Neural crest cell (in vitro differentiated cells): ENCODE measurements around the gene RTKN. TPM values are rescaled to one million over a fixed set of nuclear protein-coding genes. Genes with fewer than 3 reads are reported as not detected.

Experiments used
- DNase-seq: peaks from one replicate; pipeline ENCODE4 v3.0.0; 2021; ENCODE audit warnings: low read depth, mixed read lengths, low spot score
- H3K27ac Mint-ChIP-seq: one replicate; pipeline ENCODE4 v1.8.0; 2021; ENCODE audit warnings: mild to moderate bottlenecking, mixed read lengths; ENCODE audit not compliant: unreplicated experiment
- H3K27me3 Mint-ChIP-seq: 2 replicates; pipeline ENCODE4 v1.8.0; 2021; ENCODE audit warnings: low read depth, mild to moderate bottlenecking, mixed read lengths
- H3K36me3 Mint-ChIP-seq: 2 replicates; pipeline ENCODE4 v1.8.0; 2021; ENCODE audit warnings: low read depth, mild to moderate bottlenecking, mixed read lengths
- H3K4me1 Mint-ChIP-seq: 2 replicates; pipeline ENCODE4 v1.8.0; 2021; ENCODE audit warnings: mixed read lengths
- H3K4me3 Mint-ChIP-seq: one replicate; pipeline ENCODE4 v1.8.0; 2021; ENCODE audit warnings: mild to moderate bottlenecking, mixed read lengths
- H3K9me3 Mint-ChIP-seq: 2 replicates; pipeline ENCODE4 v1.8.0; 2021; ENCODE audit warnings: mixed read lengths
- CTCF ChIP-seq: fragments of 200-600 bp; sonication (generic); conservative IDR thresholded peaks from 2 replicates; pipeline ENCODE4 v1.5.0; 2021; ENCODE audit warnings: antibody characterized with exemption, mild to moderate bottlenecking
- total RNA-seq: library from RNA; stranded (reverse); gene quantifications from 2 replicates; pipeline ENCODE4 v1.2.1, GENCODE V29; 2021

Gene RTKN
- total RNA-seq, 1 donor from 2014 or later: 62.0 TPM

- peak; percentile 85 for DNase-seq
- Mint-ChIP-seq H3K36me3 (peaks cover 7% of the 10 kb centered on the region), H3K4me3 (peak overlapping the region; percentile 94), H3K4me1 (peaks cover 48% of the 10 kb centered on the region), H3K27me3 (peaks cover 42% of the 10 kb centered on the region), H3K27ac (peak overlapping the region; percentile 98), H3K9me3 (no peaks in the 10 kb centered on the region)
- TF ChIP-seq CTCF: peak; percentile 42
Measured at GRCh38 chr2:74440378-74441169, 1.2 kb downstream of the RTKN start.

GRCh38 chr2:74439803-74440377 lies 1.8 kb downstream of the RTKN start:
- no peak for TF ChIP-seq CTCF
- DNase-seq: peak; percentile 59
- peaks cover 37% of the 10 kb centered on the region for H3K27me3 Mint-ChIP-seq
- peak overlapping the region; percentile 98 for H3K27ac Mint-ChIP-seq
- peaks cover 50% of the 10 kb centered on the region for H3K4me1 Mint-ChIP-seq
- H3K36me3 Mint-ChIP-seq: peaks cover 9% of the 10 kb centered on the region
- H3K9me3 Mint-ChIP-seq: no peaks in the 10 kb centered on the region
- peak overlapping the region; percentile 94 for H3K4me3 Mint-ChIP-seq

- peaks cover 9% of the 10 kb centered on the region for H3K36me3 Mint-ChIP-seq
- no peak for DNase-seq
- H3K4me3 Mint-ChIP-seq: peak overlapping the region; percentile 94
- no peaks in the 10 kb centered on the region for H3K9me3 Mint-ChIP-seq
- H3K4me1 Mint-ChIP-seq: peaks cover 50% of the 10 kb centered on the region
- no peak for TF ChIP-seq CTCF
- peaks cover 32% of the 10 kb centered on the region for H3K27me3 Mint-ChIP-seq
- H3K27ac Mint-ChIP-seq: peak overlapping the region; percentile 76
Measured at GRCh38 chr2:74439373-74439772, 2.4 kb downstream of the RTKN start.

GRCh38 chr2:74438248-74438647 lies 3.5 kb downstream of the RTKN start:
- DNase-seq: no peak
- Mint-ChIP-seq H3K36me3 (peaks cover 9% of the 10 kb centered on the region), H3K27me3 (peaks cover 23% of the 10 kb centered on the region), H3K9me3 (no peaks in the 10 kb centered on the region), H3K27ac (peak overlapping the region; percentile 95), H3K4me1 (peaks cover 50% of the 10 kb centered on the region), H3K4me3 (peak overlapping the region; percentile 94)
- TF ChIP-seq CTCF: no peak

GRCh38 chr2:74436848-74437695 lies 4.7 kb downstream of the RTKN start:
- Mint-ChIP-seq H3K9me3 (no peaks in the 10 kb centered on the region), H3K4me1 (peaks cover 47% of the 10 kb centered on the region), H3K27me3 (peaks cover 14% of the 10 kb centered on the region), H3K4me3 (peak overlapping the region; percentile 25), H3K27ac (peak overlapping the region; percentile 35), H3K36me3 (peaks cover 9% of the 10 kb centered on the region)
- TF ChIP-seq CTCF: no peak
- no peak for DNase-seq
